ENCODE measurements around the gene VCX2. TPM values are rescaled to one million over a fixed set of nuclear protein-coding genes. Genes with fewer than 3 reads are reported as not detected.
"Not testable (repeated sequence)": the region's sequence is repeated elsewhere in the genome, so short reads cannot be mapped to it uniquely, and the experiment has no call there.

VCX2 gene
- total RNA-seq, 1 donor from 2014 or later: not detected

- Histone ChIP-seq H3K9me3 (no peaks in the 10 kb centered on the region), H3K36me3 (no peaks in the 10 kb centered on the region), H3K27ac (no peak overlapping the region), H3K4me3 (no peak overlapping the region), H3K4me1 (no peaks in the 10 kb centered on the region), H3K27me3 (no peaks in the 10 kb centered on the region)
- TF ChIP-seq, protein P1, sequence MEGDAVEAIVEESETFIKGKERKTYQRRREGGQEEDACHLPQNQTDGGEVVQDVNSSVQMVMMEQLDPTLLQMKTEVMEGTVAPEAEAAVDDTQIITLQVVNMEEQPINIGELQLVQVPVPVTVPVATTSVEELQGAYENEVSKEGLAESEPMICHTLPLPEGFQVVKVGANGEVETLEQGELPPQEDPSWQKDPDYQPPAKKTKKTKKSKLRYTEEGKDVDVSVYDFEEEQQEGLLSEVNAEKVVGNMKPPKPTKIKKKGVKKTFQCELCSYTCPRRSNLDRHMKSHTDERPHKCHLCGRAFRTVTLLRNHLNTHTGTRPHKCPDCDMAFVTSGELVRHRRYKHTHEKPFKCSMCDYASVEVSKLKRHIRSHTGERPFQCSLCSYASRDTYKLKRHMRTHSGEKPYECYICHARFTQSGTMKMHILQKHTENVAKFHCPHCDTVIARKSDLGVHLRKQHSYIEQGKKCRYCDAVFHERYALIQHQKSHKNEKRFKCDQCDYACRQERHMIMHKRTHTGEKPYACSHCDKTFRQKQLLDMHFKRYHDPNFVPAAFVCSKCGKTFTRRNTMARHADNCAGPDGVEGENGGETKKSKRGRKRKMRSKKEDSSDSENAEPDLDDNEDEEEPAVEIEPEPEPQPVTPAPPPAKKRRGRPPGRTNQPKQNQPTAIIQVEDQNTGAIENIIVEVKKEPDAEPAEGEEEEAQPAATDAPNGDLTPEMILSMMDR (IDR thresholded peaks at IDR 0.05): peak in 1 of 3 experiments; percentile 35
- no peak for DNase-seq (ENCODE audit: low spot score in 2 of 2)
- intact Hi-C loops (cut with DNase I): loop anchor here (5.0 kb wide), 1 partner anchor 558 kb away; no protein-coding TSS in a partner anchor
These were observed 8.6 kb upstream of the VCX2 start for GRCh38 chrX:8179656-8180055.

- intact Hi-C loops (cut with DNase I); H3K4me3 ChIP-seq; H3K9me3 ChIP-seq; H3K27ac ChIP-seq; H3K36me3 ChIP-seq; DNase-seq (ENCODE audit: low spot score in 2 of 2); H3K4me1 ChIP-seq; H3K27me3 ChIP-seq: not testable (repeated sequence)
These were observed 17.1 kb downstream of the VCX2 start for GRCh38 chrX:8154011-8154410.

DNA sequence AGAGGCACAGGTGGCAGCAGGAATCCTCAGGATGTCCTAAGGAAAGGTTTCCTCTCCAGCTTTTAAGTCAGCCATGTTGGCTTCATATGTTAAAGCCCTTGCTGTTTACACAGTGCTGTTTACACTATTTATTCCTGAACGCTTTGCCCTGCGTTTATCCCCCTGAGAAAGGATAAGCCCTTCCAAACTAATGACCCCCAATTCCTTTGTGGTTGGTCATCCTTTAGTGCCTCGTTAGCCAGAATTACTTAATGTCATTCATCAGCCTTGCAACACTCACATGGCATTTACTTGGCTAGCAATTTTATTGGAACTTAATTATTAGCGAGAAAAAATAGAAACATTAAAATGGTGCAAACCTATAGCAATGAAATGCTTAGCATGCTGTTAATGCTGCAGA lies 23.8 kb downstream of the VCX2 start:
- no peak for DNase-seq (ENCODE audit: low spot score in 2 of 2)
- intact Hi-C loops (cut with DNase I): no loop called here
- Histone ChIP-seq H3K27me3 (no peaks in the 10 kb centered on the region), H3K4me1 (no peaks in the 10 kb centered on the region), H3K36me3 (no peaks in the 10 kb centered on the region), H3K27ac (no peak overlapping the region), H3K9me3 (no peaks in the 10 kb centered on the region), H3K4me3 (no peak overlapping the region)
- TF ChIP-seq, protein P1 (IDR thresholded peaks at IDR 0.05): no peak

- TF ChIP-seq, protein P1 (IDR thresholded peaks at IDR 0.05): no peak
- no peaks in the 10 kb centered on the region for H3K27me3 ChIP-seq
- H3K9me3 ChIP-seq: no peaks in the 10 kb centered on the region
- no peak overlapping the region for H3K4me3 ChIP-seq
- H3K27ac ChIP-seq: no peak overlapping the region
- DNase-seq (ENCODE audit: low spot score in 2 of 2): no peak
- no peaks in the 10 kb centered on the region for H3K4me1 ChIP-seq
- no peaks in the 10 kb centered on the region for H3K36me3 ChIP-seq
- intact Hi-C loops (cut with DNase I): no loop called here
These were observed 26.1 kb downstream of the VCX2 start for GRCh38 chrX:8144925-8145324.

DNA sequence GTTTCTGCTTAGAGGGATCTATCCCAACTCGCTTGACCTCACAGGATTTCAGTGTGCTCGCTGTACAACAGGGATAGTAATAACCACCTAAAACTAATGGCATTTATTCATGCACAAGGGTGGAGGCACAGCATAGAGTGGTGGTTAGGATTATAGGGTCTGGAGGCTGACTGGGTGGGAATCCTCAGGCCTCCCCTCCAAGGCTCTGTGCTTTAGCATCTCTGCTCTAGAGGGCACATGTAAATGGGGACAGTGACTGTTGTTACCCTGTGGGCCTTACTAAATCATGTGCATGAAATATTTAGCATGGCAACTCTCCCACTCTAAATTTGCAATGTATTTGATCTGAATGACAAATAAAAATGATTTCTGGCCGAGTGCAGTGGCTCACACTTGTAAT lies 29.2 kb downstream of the VCX2 start:
- no peaks in the 10 kb centered on the region for H3K9me3 ChIP-seq
- H3K4me1 ChIP-seq: no peaks in the 10 kb centered on the region
- no peak overlapping the region for H3K4me3 ChIP-seq
- H3K27me3 ChIP-seq: no peaks in the 10 kb centered on the region
- no peak overlapping the region for H3K27ac ChIP-seq
- H3K36me3 ChIP-seq: no peaks in the 10 kb centered on the region
- no peak for DNase-seq (ENCODE audit: low spot score in 2 of 2)
- intact Hi-C loops (cut with DNase I): no loop called here
- TF ChIP-seq, protein P1 (IDR thresholded peaks at IDR 0.05): no peak

GRCh38 chrX:8140986-8141744 lies 29.9 kb downstream of the VCX2 start:
- no peak overlapping the region for H3K27ac ChIP-seq
- H3K4me3 ChIP-seq: no peak overlapping the region
- intact Hi-C loops (cut with DNase I): no loop called here
- H3K36me3 ChIP-seq: no peaks in the 10 kb centered on the region
- H3K4me1 ChIP-seq: no peaks in the 10 kb centered on the region
- H3K9me3 ChIP-seq: no peaks in the 10 kb centered on the region
- TF ChIP-seq, protein P1 (IDR thresholded peaks at IDR 0.05): no peak
- H3K27me3 ChIP-seq: no peaks in the 10 kb centered on the region
- no peak for DNase-seq (ENCODE audit: low spot score in 2 of 2)

Measured in ascending aorta (tissue), 2 donors.